Measurements from ENCODE around the gene E2F7. TPM values are rescaled to one million over a fixed set of nuclear protein-coding genes. Genes with fewer than 3 reads are reported as not detected.

The E2F7 gene
- total and polyA plus RNA-seq, 2 of the 8 experiments (the other 6 are each of a cell fraction or from before 2014, with no cell fraction given) = 8.8 to 18.5 TPM

GRCh38 chr12:76976777-76977382 lies 88.5 kb downstream of the E2F7 start:
- Histone ChIP-seq H4K91ac (replicated peaks; ENCODE audit: insufficient read length, low read length) (no peak overlapping the region), H3K9me3 (ENCODE audit: insufficient read depth in 2 of 2, low read depth in 1 of 2, low read length in 1 of 2) (peaks cover 0 to 3% of the 10 kb centered on the region in 2 experiments; a peak in 1 of 4 replicates), H4K5ac (ENCODE audit: insufficient read length, low read depth, low read length) (no peak overlapping the region), H2BK5ac (ENCODE audit: low read depth, low read length) (no peak overlapping the region), H3K56ac (replicated peaks; ENCODE audit: insufficient read length, low read depth, low read length) (no peak overlapping the region), H3K27me3 (replicated peaks in 1 of 4; ENCODE audit: control insufficient read depth in 3 of 4, extremely low read depth in 1 of 4, insufficient read depth in 3 of 4, low read length in 3 of 4) (no peaks in the 10 kb centered on the region), H3K23me2 (ENCODE audit: low read depth, low read length) (no peaks in the 10 kb centered on the region), H2BK20ac (ENCODE audit: low read length) (no peak overlapping the region), H3K4me2 (ENCODE audit: insufficient read depth in 1 of 2, low read depth in 2 of 2, low read length in 2 of 2) (no peak overlapping the region), H3K4me3 (ENCODE audit: extremely low read depth in 1 of 4, insufficient read depth in 2 of 4, low read depth in 3 of 4, low read length in 4 of 4) (no peak overlapping the region), H2BK120ac (replicated peaks; ENCODE audit: low read depth, low read length) (no peak overlapping the region), H4K20me1 (replicated peaks in 1 of 2; ENCODE audit: control insufficient read depth in 1 of 2, insufficient read depth in 2 of 2, low read length in 2 of 2) (no peaks in the 10 kb centered on the region), H4K8ac (ENCODE audit: extremely low read depth, insufficient read depth, low read length) (no peak overlapping the region), H3K4ac (replicated peaks; ENCODE audit: insufficient read length, low read depth, low read length) (no peak overlapping the region), H3K79me2 (ENCODE audit: control insufficient read depth in 1 of 2, insufficient read depth in 2 of 2, low read length in 2 of 2) (no peaks in the 10 kb centered on the region), H3K79me1 (ENCODE audit: low read depth, low read length) (no peaks in the 10 kb centered on the region), H2BK15ac (ENCODE audit: low read length) (no peak overlapping the region), H2AFZ (ENCODE audit: low read length) (no peak overlapping the region), H3K23ac (ENCODE audit: insufficient read length) (no peak overlapping the region), H3K9ac (replicated peaks in 1 of 4; ENCODE audit: extremely low read depth in 1 of 4, low read depth in 3 of 4, low read length in 3 of 4) (no peak overlapping the region), H3K18ac (ENCODE audit: extremely low read depth, low read length) (no peak overlapping the region), H3K14ac (ENCODE audit: insufficient read length) (no peak overlapping the region), H3K4me1 (replicated peaks in 1 of 4; ENCODE audit: control insufficient read depth in 3 of 4, insufficient read depth in 4 of 4, low read length in 3 of 4) (peaks cover 0 to 3% (median 0%) of the 10 kb centered on the region in 4 experiments; a peak in 2 of 7 replicates), H3K36me3 (ENCODE audit: control insufficient read depth in 2 of 4, insufficient read depth in 4 of 4, low read length in 3 of 4) (no peaks in the 10 kb centered on the region), H2BK12ac (ENCODE audit: low read depth, low read length) (no peak overlapping the region), H3K27ac (ENCODE audit: low read depth, low read length) (no peak overlapping the region), H2AK5ac (ENCODE audit: low read depth, low read length) (no peak overlapping the region)
- DNase-seq (ENCODE audit: low read depth in 1 of 2, low spot score in 2 of 2) (no peak), FAIRE-seq (no peak)
- TF ChIP-seq TAF1 (IDR thresholded peaks at IDR 0.05; ENCODE audit: low read depth, low read length) = no peak
- TF ChIP-seq POLR2AphosphoS5 (IDR thresholded peaks at IDR 0.05; ENCODE audit: low read depth, low read length) = no peak
- TF ChIP-seq, protein P1, sequence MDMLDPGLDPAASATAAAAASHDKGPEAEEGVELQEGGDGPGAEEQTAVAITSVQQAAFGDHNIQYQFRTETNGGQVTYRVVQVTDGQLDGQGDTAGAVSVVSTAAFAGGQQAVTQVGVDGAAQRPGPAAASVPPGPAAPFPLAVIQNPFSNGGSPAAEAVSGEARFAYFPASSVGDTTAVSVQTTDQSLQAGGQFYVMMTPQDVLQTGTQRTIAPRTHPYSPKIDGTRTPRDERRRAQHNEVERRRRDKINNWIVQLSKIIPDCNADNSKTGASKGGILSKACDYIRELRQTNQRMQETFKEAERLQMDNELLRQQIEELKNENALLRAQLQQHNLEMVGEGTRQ (IDR thresholded peaks at IDR 0.05; ENCODE audit: low read length) = no peak
- ChIA-PET CTCF (ENCODE audit: partially characterized antibody) (interaction anchor here (0.7 kb wide), 1 partner anchor 25 kb away, joined by 3 read pairs; no protein-coding TSS in a partner anchor), POLR2A (ENCODE audit: partially characterized antibody) (no interaction called here)
- 89% methylated on average over 2 of the region's 2 CpGs; no CpG with 5 or more reads in 1 of the 2 experiments for WGBS, 2 experiments (ENCODE audit: extremely low coverage in 1 of 2, insufficient coverage in 1 of 2, insufficient read length in 1 of 2, insufficient replicate concordance in 2 of 2, low coverage in 1 of 2, low lambda C conversion rate in 2 of 2, missing lambda C conversion rate in 1 of 2)

Measured in H1 (cell line).